NCI-H128 (cell line): Measurements from ENCODE around the gene NEUROG2.

Experiments
- DNase-seq: peaks from one replicate; lab custom pipeline; 2025; ENCODE audit not compliant: unreplicated experiment; lab: John Stamatoyannopoulos, UW

Gene NEUROG2

DNA sequence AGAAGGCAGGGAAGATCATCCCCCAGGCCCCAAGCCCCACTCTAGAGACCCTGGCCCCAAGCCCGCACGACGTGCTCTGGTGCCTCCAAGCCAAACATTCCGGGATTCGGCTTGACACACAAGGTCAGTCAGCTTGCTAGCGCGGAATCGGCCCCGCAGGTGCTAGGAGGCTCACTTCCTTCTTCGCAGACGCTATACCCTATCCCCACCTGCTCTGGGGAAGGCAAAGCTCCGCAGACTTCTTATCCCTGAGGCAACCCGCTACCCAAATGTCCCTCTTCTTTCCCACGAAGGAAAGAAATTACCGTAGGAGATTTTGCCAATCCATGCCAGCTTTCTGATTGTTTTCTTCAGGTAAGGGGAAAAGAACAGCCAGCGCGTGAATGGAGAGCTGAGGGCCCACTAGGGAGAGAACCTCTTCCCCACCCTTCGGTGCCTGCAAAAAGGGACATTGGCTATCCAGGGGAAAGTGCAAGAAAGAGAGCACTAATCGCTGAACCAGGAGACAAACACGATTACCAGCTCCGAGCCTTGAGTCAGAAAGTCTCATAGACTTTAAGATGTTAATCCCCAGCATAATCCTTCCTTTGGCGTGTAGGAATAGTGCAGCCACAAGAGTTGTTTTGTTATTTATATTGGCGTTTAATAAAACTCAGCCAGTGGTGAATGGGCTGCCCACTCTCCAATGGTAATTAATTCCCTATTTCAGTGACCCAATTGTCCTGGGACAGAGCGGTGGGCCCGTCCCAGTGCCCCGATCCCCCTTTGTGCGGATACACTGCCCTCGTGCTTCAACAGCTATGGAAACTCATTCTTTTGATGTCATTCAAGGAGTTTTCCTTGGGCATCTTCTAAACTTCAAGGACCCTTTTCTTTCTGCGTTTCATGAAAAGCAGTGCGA is 5.4 kb upstream of the NEUROG2 start:
- DNase-seq: no peak

DNA sequence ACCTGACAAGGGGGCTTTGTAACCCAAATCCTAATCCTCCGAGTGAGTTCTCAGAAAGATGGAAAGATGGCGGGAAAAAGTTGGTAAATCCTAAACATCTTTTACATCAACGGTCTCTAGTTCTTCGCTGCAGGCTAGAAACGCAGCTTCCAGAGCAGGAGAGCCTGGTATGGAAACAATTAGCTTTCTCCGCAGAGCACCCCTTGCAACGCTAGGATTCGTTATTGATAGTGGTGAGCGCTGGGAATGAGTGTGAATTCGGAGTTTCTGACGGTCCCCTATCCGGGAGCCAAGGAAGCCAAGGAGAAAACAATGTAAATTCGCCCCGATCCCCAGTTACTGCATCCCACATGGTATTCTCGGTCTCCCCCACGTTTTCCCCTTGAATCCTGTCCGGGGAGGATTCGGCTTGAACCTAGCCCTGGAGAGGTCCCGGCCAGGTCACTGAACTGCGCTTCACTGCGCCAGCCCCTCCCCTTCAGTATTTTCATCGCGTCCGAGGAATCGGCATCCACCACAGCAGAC is 4.7 kb upstream of the NEUROG2 start:
- DNase-seq: no peak

DNA sequence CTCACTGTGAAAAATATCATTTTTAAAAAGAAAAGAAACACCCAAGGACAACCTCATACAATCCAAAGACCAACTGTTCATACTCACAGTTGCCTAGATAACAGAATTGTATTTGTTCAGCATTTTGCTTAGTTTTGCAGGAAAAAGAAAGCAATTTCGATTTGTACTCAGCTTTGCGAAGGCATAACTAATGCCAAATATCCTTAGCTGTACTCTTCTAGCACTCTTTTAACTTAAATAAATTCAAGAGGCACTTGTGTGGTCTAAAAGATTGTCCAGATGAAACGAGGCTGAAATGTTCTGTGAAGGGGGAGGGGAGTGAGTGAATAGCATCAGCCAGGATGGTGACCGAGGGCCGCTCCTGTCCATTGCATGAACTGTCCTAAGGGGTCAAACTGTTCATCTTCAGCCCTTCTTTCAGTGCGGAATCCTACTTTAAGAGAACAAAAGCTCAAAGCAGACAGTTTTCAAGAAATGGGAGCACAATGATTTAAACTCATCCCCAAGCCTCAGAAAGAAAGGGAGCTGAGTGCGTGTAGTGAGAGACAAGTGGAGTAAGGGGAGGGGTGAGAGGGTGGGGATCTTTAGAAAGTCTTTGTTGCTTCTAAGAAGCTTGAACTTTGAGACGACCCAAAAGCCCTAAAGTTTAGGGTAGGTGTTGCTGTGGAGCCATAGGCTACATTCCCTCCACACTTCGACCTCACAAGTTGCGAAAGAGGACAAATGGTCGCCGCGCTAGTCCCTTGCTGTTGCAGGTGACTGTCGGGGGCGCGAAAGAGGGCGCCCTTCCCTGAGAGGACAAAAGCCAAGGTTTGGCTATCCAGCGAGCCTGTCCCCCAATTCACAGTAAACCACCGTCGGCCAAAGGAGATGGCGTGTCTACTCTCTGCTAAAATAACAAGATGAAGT is 4.0 kb upstream of the NEUROG2 start:
- DNase-seq: no peak

DNA sequence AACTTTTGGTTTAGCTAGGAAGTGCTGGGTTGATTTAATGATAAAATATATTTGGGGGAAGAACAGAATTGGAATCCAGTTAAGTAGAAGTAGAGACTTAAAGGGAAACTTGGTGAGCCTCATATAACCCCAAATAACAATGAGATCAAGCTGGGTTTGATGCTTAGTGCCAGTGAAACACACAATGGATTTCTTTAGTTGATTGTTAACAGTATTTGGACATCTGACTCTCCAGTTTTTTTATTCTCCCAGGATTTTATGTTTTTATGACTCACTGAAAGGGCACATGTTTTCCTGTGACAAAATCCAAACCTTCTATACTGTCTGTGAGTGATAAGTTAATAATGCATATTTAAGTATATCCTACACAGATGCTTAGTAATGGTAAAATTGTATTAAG is 2.7 kb upstream of the NEUROG2 start:
- no peak for DNase-seq

DNA sequence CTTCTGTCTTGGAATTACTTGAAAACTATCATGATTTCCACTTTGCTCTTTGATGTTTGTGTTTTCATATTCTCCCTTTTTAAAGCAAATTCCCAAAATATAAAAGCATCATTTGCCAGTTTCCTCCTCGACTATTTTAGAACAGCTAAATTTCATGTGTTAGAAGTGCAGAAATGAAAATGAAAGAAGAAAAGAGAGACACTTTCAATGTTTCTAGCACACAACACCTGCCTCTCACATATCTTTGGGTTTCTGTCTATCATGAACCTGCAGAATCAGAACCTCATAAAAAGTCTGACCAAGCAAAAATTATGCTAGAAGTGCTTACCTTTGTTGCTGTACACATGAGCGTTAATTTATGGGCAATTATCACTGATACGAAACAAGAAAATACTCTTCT is 1.9 kb upstream of the NEUROG2 start:
- no peak for DNase-seq

DNA sequence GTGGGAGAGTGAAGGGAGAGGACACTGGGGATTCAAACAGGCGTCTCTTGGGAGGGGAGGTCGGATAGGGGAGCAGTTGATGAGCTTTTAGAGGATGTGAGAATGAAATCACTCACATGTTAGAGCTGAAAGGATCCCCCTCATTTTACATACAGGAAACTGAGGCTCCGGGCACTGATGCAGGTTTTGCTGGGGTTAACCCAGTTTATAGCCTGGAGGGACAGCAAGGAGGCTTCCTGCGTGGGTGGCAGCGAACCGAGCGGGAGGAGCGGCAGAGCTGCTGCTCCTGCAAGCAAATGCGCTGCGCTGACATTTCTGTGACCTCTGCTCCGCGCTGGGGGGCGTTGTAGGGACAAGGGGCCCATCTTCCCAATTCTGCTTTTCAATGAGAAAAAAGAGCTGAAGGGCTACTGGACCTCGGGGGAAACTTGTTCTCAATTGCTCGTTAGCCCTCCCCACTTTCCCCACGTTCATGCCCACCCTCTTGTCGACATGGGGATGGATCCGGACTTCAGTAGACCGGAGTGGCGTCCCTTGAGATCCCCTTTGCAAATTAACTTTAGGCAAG is 1.2 kb upstream of the NEUROG2 start:
- DNase-seq: no peak

DNA sequence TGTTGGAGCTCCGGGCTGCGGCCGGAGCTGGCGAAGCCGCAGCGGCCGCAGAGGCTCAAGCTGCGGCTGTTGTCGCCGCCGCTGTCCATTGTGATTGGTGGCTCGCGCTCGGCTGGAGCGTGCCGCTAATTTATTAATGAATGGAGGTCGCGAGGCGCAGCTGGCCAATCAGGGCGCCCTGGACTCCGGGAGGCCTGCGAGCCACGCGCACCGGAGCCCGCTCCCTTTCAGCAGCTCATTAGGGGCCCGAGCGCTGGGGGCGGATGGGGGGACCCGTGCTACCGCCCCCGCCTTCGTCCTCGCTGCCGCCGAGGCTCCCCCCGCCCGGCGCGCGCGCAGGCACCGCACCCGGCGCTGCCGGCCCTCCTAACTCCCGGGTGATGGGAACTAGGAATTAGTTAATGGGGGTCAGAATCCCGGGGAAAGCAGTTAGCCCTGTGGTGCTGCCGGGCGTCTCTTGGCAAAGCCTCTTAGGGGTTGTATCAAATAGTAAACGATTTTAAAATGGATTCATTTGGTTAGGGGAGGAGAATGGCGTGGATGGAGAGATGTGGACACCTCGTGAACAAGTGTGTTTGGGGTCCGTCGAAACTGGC is 589 bp upstream of the NEUROG2 start:
- DNase-seq: peak; percentile 49

DNA sequence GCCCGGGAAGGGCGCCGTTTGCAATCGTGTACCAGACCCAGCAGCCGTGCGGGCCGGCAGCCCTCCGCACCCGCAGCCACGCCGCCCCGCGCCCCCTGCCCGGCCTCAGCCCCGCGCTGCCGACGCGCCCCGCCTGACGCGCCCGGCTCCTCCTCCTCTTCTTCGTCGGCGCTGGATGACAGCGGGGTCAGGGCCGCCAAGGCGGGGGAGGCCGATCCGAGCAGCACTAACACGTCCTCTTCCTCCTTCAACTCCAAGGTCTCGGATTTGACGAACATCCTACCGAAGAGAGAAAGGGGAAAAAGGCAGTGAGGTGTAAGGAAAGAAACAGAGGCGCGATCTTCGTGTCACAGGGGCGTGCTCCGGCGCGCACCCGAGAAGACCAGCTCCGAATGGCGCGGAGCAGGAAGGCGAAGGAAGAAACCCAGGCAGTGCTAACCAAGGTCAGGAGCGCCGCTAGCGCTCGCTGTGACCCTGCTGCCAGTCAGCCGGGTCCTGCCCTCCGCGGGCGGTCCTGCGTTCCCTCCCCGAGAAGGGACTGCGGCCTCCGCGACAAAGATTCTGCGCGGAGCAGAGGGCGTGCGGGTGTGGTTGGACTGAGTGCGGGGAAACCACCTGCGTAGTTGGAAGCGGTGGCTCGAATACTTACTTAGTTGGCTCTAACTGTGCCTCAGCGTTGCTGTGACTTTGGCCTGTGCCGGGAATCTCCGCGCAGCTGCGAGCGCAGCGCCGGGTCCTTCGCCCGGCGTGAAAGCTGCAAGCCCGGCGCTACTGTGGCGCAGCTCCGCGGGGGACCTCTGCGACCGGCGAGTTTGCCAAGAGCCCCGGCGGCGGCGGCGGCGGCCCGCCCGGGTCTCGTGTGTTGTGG is 548 bp downstream of the NEUROG2 start:
- no peak for DNase-seq

DNA sequence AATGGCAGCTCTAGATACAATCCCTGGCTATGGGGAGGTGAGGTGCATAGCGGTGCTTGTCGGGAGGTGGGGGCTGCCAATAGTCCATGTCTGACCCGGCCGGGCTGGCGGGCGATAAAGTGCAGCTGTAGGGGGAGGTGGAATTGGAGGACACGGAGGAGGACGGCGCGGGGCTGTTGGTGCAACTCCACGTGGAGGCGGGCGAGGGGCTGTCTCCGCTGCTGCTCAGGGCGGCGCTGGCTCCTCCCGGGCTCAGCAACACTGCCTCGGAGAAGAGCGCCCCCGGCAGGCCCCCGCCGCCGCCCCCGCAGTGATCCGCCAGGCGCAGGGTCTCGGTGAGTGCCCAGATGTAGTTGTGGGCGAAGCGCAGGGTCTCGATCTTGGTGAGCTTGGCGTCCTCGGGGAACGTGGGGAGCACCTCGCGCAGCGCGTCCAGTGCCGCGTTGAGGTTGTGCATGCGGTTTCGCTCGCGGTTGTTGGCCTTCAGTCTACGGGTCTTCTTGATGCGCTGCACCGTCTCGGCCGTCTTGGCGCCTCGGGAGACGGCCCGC is 1.3 kb downstream of the NEUROG2 start:
- no peak for DNase-seq

DNA sequence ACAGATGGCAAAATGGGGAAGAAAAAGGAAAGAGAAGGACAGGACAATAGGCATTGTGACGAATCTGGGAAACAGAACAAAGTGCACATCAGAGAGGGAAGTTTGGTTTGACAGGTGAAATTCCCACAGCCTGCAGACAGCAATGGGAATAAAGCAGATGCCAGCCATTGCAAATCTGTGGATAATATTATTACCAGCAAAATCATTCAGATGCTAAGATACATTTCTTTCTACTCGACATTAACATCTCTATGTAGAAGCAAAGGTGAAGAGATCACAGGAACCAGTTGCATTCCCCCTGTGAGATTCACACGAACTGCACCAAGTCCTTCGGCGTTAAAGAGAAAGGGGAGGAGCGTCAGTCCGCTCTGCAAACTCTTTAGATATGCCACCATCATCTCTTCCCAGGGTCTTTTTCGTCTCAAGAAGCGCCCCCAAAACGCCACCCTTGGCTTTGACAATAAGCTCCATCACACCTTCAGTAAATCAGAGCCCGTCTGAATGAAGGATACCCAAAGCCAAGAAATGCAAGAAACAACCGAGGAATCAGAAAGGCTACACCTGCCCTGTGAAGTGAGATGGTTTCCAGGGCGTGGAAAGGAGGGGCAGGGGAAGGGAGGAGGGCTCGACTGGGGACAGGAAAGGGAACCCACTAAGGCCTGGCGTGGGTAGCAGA is 1.9 kb downstream of the NEUROG2 start:
- DNase-seq: no peak

DNA sequence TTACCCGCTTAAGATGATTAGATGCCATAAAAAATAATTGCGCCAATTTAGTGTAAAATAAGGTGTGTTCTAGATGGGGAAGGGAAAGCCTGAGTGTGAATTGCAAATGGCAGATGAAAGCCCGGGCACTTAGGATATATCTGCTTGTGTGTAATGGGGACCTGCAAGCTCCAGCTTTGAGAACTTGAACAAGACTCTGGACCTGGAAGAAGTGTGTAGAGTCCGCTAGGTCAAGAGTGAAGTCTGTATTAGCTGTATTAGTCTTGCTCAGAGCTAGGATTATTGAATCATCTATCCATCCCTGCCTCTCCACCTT is 4.2 kb downstream of the NEUROG2 start:
- DNase-seq: no peak

DNA sequence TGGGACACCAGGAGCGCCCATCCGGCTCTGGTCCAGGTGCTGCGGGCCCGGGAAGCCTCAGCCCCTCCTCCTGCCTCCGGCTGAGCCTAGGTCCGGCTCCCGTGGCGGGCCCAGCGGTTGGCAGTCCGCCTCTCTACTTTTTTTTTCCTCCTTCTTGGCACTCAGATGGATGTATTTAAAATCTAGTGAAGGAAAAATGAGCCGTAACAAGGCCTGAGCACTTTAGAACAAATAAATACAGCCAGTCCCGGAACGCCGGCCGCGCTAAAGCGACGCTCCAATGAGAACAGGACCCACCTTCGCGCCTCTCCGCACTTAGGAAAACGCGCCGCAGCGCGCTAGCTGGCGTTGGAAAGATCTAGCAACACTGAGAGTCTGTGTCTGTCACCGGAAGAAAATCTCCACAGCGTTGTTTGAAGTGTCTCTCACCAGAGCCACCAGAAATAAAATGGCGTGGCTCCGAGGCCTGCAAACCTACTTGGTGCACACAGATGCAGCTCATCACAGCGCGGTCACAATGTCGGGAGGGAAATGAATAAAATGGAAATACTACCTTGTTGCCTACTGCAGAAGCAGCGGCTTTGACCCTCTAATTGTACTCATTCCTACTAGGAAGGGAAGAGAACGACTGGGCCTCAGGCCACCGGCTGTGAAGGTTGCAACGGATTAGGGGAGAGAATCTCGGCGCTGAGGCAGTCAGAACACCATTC is 4.7 kb downstream of the NEUROG2 start:
- DNase-seq: no peak

DNA sequence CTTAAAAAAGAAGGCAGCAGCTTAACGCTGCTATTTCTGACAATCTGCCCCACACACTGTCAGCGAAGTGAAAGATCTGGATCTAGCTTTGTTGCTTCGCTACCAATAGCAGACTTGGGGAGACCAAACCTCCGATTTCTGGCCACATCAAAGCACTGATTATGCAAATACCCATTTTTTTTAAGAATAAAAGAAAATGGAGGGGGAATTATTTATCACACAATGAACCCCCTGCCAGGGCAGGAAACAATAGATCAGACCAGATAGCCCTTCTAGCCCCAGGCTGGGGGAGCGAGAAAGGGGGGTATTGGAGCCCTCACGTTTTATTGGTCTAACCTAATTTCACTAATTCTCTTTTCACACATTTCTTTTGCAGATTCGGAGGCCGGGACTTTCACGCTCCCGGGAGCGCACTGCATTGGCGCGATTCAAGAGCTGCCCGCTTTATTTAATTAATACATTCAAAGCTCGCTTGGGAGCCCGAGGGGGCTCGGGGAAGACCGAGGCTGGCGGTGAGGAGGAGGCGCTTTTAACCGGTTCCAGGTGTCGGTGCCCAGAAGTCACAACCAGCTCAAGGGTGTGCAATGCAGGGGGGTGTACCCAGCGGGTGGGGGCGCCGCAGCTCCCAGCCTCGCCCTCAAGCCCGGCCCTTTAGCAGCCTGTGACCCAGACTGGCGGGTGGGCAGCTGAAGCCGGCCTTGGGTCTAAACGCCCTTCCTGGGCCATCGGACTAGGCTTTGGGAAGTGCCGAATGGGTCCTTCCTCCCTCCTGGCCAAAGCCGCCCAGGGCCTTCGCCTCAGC is 5.5 kb downstream of the NEUROG2 start:
- peak; percentile 4 for DNase-seq

DNA sequence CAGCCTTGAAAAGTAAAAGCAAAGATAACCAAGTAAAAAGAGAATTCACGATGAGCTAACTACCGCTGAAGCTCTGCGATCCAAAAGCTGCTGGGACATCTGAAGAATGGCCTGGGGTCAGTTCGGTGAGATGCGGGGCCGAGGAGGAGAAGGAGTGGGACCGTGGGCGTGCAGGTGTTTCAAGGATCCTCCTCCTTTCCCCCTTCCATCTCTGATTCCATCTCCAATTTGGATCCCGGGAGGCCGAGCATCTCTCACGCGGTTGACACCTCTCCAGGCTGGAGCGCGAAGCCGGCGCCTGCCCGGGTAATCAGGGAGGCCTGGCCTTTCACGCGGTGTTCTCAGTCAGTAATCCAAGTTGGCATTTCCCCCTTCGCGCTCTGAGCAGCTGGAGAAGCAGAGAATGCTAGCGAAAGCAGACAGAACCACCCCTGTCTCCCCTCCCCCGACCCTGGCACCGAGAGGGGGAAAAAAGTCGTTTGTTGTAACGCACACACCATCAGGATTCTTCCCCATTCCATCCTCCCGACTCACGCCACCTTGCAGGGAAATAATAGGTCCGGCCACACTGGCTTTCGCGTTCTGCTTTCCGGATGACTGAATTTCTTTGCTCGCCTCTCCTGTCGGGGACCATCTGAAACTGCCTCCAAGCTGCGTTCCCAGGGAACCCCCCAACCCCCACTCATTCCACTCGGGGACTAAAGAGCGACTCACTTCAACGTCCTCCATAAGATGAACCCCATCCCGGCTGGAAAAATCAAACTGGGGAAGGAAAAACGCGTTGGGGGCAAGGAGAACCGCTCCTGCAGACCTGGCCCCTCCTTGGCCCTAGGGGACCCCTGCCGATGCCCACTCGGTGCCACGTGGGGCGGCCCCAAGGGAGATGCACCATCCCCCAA is 6.5 kb downstream of the NEUROG2 start:
- DNase-seq: peak; percentile 44

DNA sequence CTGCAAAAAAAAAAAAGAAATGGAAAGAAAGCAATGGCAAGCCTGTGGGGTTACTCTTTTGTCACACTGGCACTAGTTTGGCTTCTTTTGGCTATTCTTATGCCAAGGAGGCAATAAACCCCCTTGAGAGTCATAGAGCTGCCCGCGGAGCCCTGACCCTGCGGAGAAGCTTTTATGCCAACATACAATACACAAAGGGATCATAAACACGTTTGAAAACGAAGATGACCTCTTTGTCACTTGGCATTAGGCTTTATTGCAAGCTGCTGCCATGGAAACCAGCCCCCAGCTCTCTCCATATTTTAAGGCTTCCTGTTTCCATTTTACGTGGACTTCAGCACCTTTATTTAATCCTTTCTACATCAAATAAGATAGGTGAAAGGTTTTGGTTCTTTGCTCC is 7.6 kb downstream of the NEUROG2 start:
- DNase-seq: peak; percentile 1

DNA sequence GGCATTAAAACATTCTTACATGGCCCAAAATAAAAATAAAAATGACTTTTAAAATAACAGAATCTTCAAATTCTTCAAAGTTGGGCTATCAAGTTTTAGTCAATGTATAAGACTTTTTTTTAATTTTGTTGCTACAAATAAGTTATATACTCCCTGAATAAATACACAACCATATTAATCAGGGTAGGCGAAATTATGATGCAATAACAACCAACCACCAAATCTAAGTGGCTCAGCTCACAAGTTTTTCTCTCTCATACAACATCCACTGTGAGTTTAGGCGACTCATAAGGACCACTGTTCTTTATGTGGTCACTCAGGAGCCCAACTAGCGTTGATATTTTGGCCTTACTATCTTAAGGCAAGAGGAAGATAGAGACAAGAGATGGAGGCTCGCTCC is 11.2 kb downstream of the NEUROG2 start:
- no peak for DNase-seq

DNA sequence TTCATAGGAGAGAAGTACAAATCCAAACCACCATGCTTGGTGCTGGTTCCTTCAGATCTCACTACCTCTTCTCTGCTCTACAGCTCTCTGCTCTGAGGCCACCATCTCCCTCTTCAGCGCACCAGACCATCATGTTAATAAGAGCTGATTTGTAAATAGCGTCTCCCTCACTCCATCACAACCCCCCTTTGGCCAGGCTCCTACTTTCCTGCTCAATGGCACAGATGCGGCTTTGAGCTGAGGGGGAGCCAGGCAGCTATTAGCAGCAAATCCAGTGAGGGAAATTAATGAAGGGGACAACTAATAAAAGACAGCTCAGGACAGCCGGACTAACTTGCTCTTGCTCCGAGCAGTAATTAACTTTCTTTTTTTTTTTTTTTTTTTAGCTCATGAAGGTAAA is 13.1 kb downstream of the NEUROG2 start:
- no peak for DNase-seq
